AG09319 (cell line): ENCODE measurements around the gene NACAD.

Source experiments
- DNase-seq: peaks from one replicate; pipeline ENCODE4 v3.0.0-alpha.2; 2010; ENCODE audit warnings: low read depth; ENCODE audit errors: extremely low read depth
- CTCF ChIP-seq: IDR thresholded peaks from 2 replicates; pipeline ENCODE4 v1.5.1; 2011; ENCODE audit warnings: low read depth, mild to moderate bottlenecking, inconsistent platforms, low read length, moderate library complexity

The NACAD gene

GRCh38 chr7:45064047-45064725 is 24.6 kb downstream of the NACAD start:
- TF ChIP-seq CTCF: no peak
- no peak for DNase-seq

GRCh38 chr7:45061806-45062425 is 26.9 kb downstream of the NACAD start:
- DNase-seq: no peak
- TF ChIP-seq CTCF: no peak

GRCh38 chr7:45061352-45061751 is 27.4 kb downstream of the NACAD start:
- no peak for DNase-seq
- TF ChIP-seq CTCF: no peak

GRCh38 chr7:45060295-45060694 is 28.5 kb downstream of the NACAD start:
- TF ChIP-seq CTCF: no peak
- DNase-seq: no peak

- no peak for TF ChIP-seq CTCF
- DNase-seq: no peak
Observed at GRCh38 chr7:45057878-45058277, 30.9 kb downstream of the NACAD start.

GRCh38 chr7:45055594-45056219 is 33.1 kb downstream of the NACAD start:
- DNase-seq: no peak
- no peak for TF ChIP-seq CTCF

- no peak for TF ChIP-seq CTCF
- DNase-seq: no peak
Observed at GRCh38 chr7:45055016-45055415, 33.8 kb downstream of the NACAD start.
